Esophagus (tissue), 2 donors: ENCODE results near the gene KIAA0513. TPM values are rescaled to one million over a fixed set of nuclear protein-coding genes. Genes with fewer than 3 reads are reported as not detected.

Source experiments
- H3K27ac ChIP-seq, 2 donors: one replicate each; pipeline ENCODE4 v1.5.1; 2013; ENCODE audit warnings: low read depth in 2 of 2, mild to moderate bottlenecking in 2 of 2, inconsistent platforms in 1 of 2, low read length in 1 of 2, moderate library complexity in 1 of 2
- H3K27me3 ChIP-seq, 2 donors: one replicate each; pipeline ENCODE4 v1.6.1; 2013; ENCODE audit warnings: low read length in 2 of 2, control low read depth in 1 of 2, mild to moderate bottlenecking in 1 of 2; ENCODE audit not compliant: insufficient read depth in 2 of 2, control insufficient read depth in 1 of 2
- H3K36me3 ChIP-seq, 2 donors: one replicate each; pipeline ENCODE4 v1.6.1; 2013; ENCODE audit warnings: low read length in 1 of 2; ENCODE audit not compliant: control insufficient read depth in 2 of 2, insufficient read depth in 2 of 2
- H3K4me1 ChIP-seq, 2 donors: one replicate each; pipeline ENCODE4 v1.6.1; 2013; ENCODE audit warnings: low read length in 1 of 2; ENCODE audit not compliant: control insufficient read depth in 2 of 2, insufficient read depth in 2 of 2
- H3K4me3 ChIP-seq, 2 donors: one replicate each; pipeline ENCODE4 v1.5.1; 2013; ENCODE audit warnings: low read length in 2 of 2, mild to moderate bottlenecking in 2 of 2, low read depth in 1 of 2, moderate library complexity in 1 of 2
- H3K9me3 ChIP-seq, 2 donors: one replicate each; pipeline ENCODE4 v1.6.1; 2013; ENCODE audit warnings: mild to moderate bottlenecking in 2 of 2, low read depth in 1 of 2, low read length in 1 of 2, moderate library complexity in 1 of 2; ENCODE audit not compliant: control insufficient read depth in 2 of 2, insufficient read depth in 1 of 2
- WGBS, 2 donors: extraction: QIAGEN DNeasy Blood & Tissue Kit; methylation state at CpG; one replicate each; pipeline ENCODE4 v1.1.7; 2013; 5-methylcytosine and 5-hydroxymethylcytosine counted together
- polyA plus RNA-seq, 2 donors: library from polyadenylated mRNA; stranded (reverse); fragments of 200-250 nt; gene quantifications; one replicate each; pipeline ENCODE4 v1.2.3, GENCODE V29; 2013
- donor health status: healthy with polysubstance abuse.
- donor health status: Bipolar disorder and iron deficiency.

KIAA0513 gene
- polyA plus RNA-seq, 2 donors = 3.0 to 3.7 TPM

DNA sequence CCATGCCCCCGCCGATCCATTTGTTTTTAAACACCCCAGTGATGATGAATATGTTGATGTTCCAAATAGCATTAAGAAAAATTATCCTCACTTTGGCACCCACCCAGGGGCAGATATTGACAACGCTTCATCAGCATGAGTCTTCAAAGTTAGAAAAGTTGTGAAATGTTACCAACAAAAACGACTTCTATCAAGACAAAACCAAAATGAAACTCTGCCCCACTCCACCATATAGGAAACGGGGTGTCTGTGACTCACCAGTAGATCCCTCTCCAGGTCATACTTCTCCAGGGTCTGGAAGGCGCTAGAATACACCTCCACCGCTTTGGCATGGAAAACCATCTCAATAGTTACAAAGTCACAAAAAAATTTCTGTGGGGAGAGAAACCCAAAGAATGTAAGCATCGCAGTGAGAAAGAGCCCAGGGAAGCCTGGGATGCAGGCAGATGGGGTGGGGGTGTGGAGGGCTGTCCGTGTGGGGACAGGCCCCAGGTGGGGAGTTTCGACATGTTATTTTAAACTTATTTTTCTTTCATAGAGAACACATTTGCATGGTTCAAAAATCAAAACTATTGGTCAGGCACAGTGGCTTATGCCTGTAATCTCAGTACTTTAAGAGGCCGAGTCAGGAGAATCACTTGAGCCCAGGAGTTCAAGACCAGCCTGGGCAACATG, 74.5 kb downstream of the KIAA0513 start:
- Histone ChIP-seq H3K27me3 (no peaks in the 10 kb centered on the region), H3K4me3 (no peak overlapping the region), H3K4me1 (peaks cover 0 to 8% of the 10 kb centered on the region in 2 donors), H3K36me3 (no peaks in the 10 kb centered on the region), H3K27ac (no peak overlapping the region), H3K9me3 (no peaks in the 10 kb centered on the region)
- 71 to 77% methylated on average over 11 of the region's 11 CpGs for WGBS, 2 donors

DNA sequence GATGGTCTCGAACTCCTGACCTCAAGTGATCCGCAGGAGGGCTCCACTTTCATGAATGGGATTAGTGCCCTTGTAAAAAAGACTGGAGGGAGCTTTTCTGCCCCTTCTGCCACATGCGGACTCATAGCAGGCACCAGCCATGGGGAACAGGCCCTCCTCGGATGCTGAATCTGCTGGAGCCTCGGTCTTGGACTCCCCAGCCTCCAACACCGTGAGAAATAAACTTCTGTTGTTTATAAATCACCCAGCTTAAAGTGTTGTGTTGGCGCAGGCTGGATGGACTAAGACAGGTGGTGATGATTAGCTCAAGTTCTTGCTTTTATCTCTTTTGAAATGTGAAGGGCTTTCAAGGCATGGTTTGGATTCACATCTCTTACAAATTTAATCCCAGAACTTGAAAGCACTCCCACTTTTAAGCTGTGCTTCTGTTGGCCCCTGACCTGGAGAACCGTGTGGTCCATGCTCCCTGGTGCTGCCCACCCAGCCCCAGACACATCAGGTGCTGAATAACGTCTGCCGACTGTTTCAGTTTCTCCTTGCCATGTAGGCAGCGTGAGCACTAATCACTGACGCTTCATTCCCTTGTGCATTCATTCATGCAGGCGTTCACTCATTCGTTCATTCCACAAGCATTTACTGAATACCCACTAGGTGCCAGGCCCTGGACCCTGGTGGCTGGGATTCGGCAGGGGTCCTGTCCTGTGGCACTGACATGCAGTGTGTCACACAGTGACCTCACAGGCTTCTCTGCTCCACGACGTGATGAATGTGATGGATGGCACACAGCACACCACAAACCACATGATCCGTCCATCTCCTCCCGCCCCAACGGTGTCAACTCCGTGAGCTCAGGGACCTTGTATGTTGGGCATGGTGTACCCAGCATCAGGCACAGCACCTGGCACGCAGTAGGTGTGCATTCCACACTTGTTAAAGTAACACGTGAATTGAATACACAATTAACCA, 75.8 kb downstream of the KIAA0513 start:
- H3K27ac ChIP-seq = no peak overlapping the region
- H3K36me3 ChIP-seq = no peaks in the 10 kb centered on the region
- WGBS, 2 donors = 81 to 84% methylated on average over 23 of the region's 23 CpGs
- no peak overlapping the region for H3K4me3 ChIP-seq
- peaks cover 0 to 8% of the 10 kb centered on the region in 2 donors for H3K4me1 ChIP-seq
- H3K9me3 ChIP-seq = no peaks in the 10 kb centered on the region
- no peaks in the 10 kb centered on the region for H3K27me3 ChIP-seq

DNA sequence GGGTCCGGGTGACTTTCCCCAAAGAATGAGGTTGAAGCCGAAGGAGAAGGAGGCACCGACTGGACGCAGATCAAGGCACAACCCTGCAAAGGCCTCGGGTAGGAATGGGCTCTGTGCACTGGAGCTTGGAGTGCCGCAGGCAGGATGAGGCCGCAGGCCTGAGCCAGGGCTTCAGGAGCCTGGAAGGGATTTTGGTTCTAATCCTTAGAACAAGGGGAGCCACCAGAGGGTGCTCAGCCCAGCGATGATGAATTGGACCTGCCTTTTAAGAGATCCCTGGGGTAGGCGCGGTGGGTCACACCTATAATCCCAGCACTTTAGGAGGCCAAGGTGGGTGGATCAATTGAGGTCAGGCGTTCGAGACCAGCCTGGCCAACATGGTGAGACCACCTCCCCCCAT, 76.6 kb downstream of the KIAA0513 start:
- 79 to 81% methylated on average over 12 of the region's 12 CpGs for WGBS, 2 donors

DNA sequence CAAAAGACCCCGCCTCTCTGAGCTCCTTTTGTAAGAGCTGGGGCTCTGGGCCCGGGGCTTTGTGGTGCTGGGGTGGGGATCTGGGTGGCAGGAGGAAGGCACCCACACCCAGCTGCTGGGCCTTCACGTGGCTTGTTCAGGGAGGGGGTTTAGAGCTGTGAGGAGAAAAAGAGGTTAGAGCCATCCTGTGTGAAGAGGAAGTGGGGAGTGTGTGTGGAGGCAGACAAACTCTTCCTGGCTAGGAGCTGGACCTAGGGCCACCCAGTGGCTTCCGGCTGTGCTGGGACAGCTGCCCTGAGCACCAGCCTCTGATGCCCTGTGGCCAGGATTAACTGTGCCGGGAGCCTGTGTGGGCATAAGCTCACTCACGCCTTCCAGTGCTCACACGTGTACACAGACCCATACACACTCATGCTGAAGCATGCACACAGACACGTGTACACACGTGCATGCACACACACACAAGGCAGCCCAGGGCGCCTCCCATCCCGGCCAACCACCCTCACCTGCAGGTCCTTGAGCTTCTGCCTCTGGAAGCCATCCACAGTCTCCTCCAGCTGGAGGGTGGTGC, 77.3 kb downstream of the KIAA0513 start:
- H3K27me3 ChIP-seq = no peaks in the 10 kb centered on the region
- no peaks in the 10 kb centered on the region for H3K9me3 ChIP-seq
- WGBS, 2 donors = 38 to 57% methylated on average over 11 of the region's 11 CpGs
- H3K27ac ChIP-seq = no peak overlapping the region
- no peaks in the 10 kb centered on the region for H3K36me3 ChIP-seq
- peaks cover 0 to 8% of the 10 kb centered on the region in 2 donors for H3K4me1 ChIP-seq
- H3K4me3 ChIP-seq = no peak overlapping the region

More for the DNA sequence above, 76.6 kb downstream of the KIAA0513 start:
- Histone ChIP-seq H3K27ac (no peak overlapping the region), H3K4me1 (peaks cover 0 to 8% of the 10 kb centered on the region in 2 donors), H3K27me3 (no peaks in the 10 kb centered on the region), H3K4me3 (no peak overlapping the region), H3K36me3 (no peaks in the 10 kb centered on the region), H3K9me3 (no peaks in the 10 kb centered on the region)

DNA sequence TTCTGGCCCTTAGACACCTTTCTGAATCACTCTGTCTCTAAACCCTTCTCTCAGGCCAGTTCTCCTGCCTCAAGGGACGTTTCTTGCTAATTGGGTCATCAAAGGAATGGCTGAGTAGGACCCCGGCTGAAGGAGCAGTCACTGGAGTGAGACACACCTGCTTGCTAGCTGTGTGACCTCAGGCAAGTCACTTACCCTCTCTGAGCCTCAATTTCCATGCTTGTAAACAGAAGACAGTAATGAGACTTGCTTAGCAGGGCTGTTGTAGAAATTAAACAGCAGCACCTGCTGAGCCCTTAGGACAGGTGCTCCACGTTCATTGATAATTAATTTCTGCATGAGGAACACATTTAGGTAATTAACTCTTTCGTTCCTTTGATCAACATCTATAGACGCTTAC, 77.9 kb downstream of the KIAA0513 start:
- Histone ChIP-seq H3K27ac (no peak overlapping the region), H3K9me3 (no peaks in the 10 kb centered on the region)
- 58 to 63% methylated on average over 5 of the region's 5 CpGs for WGBS, 2 donors

DNA sequence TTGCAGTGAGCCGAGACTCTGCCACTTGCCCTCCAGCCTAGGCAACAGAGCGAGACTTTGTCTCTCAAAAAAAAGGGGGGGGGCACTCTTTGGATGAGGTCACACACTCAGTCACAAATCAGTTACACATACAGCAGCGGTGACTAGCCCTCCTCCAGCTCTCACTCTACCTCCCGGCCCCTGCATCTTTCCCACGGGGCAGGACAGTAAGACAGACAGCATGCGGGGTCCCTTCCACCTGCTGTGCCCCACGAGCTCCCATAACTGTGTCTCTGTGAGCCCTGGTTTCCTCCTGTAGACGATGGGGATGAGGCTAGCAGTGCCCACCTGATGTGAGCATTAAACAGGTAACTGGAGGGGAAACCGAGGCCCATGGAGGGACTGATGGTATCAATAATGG, 79.5 kb downstream of the KIAA0513 start:
- Histone ChIP-seq H3K4me3 (no peak overlapping the region), H3K27ac (no peak overlapping the region), H3K27me3 (no peaks in the 10 kb centered on the region), H3K36me3 (no peaks in the 10 kb centered on the region), H3K4me1 (peaks cover 0 to 8% of the 10 kb centered on the region in 2 donors), H3K9me3 (no peaks in the 10 kb centered on the region)
- 79 to 86% methylated on average over 9 of the region's 9 CpGs for WGBS, 2 donors

More for the DNA sequence above, 77.9 kb downstream of the KIAA0513 start:
- no peaks in the 10 kb centered on the region for H3K27me3 ChIP-seq
- no peak overlapping the region for H3K4me3 ChIP-seq
- no peaks in the 10 kb centered on the region for H3K36me3 ChIP-seq
- H3K4me1 ChIP-seq = peaks cover 0 to 8% of the 10 kb centered on the region in 2 donors

DNA sequence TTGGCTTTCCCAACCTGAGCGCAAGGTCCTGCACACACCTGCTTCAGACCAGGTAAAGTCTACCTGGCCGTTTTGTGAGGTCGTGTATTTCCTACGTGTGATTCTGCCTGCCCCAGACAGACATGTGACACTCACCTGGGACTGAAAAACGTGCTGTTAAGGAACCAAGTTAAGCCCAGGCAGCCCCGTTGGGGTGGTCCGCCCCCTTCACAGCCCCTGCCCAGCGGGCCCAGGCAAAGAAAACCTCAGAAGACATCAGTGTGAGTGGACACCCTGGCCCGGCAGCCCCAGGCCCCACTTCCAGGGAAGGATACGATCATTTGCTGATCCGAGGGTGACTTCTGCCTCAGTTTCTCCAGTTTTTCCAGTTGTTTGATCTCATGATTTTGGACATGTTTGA, 79.9 kb downstream of the KIAA0513 start:
- H3K27me3 ChIP-seq = no peaks in the 10 kb centered on the region
- H3K4me1 ChIP-seq = peaks cover 0 to 8% of the 10 kb centered on the region in 2 donors
- no peaks in the 10 kb centered on the region for H3K9me3 ChIP-seq
- H3K27ac ChIP-seq = no peak overlapping the region
- no peaks in the 10 kb centered on the region for H3K36me3 ChIP-seq
- 84 to 86% methylated on average over 11 of the region's 11 CpGs for WGBS, 2 donors
- H3K4me3 ChIP-seq = no peak overlapping the region

DNA sequence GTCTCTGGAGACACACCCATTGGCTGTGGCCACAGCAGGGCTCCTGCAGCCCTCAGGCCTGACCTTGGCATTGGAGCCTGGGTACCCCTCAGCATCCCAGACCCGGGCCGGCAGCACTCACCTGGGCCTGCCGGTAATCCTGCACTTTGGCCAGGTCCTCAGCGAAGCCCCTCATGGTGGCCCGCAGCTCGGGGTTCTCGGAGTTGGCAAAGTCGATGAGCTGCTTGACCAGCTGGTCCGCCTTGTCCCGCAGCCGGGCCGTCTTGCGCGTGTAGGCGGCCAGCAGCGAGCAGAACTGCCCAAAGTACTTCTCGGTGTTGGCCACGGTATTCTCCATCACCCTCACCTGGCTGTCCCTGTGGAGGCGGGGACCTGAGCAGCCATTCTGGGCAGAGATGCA, 82.5 kb downstream of the KIAA0513 start:
- H3K9me3 ChIP-seq = no peaks in the 10 kb centered on the region
- H3K4me3 ChIP-seq = no peak overlapping the region
- H3K27me3 ChIP-seq = no peaks in the 10 kb centered on the region
- H3K4me1 ChIP-seq = peaks cover 0 to 3% of the 10 kb centered on the region in 2 donors
- H3K36me3 ChIP-seq = no peaks in the 10 kb centered on the region
- H3K27ac ChIP-seq = no peak overlapping the region
- WGBS, 2 donors = 96 to 99% methylated on average over 19 of the region's 19 CpGs

DNA sequence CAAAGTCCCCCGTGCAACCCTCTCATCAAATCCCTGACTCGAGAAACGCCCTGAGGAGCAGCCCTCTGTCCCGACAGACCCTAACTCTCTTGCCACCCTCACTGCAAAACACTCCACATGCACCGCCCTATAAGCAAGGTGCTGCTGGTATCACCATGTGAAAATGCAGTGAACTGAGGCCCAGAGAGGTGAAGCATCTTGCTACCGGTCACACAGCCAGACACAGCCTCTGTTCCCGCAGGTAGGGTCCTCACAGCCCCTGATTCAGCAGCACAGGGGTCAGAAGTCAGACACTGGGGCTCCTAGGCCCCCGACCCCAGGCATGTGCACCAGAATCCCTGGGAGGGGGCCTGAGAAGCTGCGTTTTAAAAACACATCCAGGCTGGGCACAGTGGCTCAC, 83.6 kb downstream of the KIAA0513 start:
- Histone ChIP-seq H3K9me3 (no peaks in the 10 kb centered on the region), H3K27ac (no peak overlapping the region), H3K4me1 (no peaks in the 10 kb centered on the region), H3K27me3 (no peaks in the 10 kb centered on the region), H3K4me3 (no peak overlapping the region), H3K36me3 (no peaks in the 10 kb centered on the region)
- 87 to 91% methylated on average over 9 of the region's 9 CpGs for WGBS, 2 donors
